Activated CD4-positive, alpha-beta T cell treated with anti-CD3 and anti-CD28 coated beads, Interleukin-2, amount 50 U/mL, for 1 hour (primary cell): Measurements from ENCODE around the gene EXOC1L.
"Not testable (repeated sequence)": the region's sequence is repeated elsewhere in the genome, so short reads cannot be mapped to it uniquely, and the experiment has no call there.

Experiments
- DNase-seq: peaks from one replicate; pipeline ENCODE4 v3.0.0-alpha.2; 2020

The EXOC1L gene

DNA sequence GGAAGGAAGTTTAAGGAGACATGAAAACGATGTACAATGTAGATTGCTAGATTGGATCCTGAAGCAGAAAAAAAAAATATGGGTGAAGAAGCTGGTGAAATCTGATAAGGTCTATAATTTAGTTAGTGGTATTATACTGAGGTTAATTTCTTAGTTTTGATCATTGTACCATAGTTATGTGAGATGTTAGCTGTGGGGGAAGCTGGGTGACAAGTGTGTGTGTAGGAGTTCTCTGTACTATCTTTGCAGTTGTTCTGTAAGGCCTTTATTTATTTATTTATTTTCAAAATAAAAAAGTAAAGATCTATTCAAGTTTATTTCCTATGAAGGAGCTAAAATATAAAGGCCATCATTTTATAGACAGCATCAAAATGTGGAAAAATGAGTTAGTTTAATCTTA is 21.4 kb downstream of the EXOC1L start:
- no peak for DNase-seq

DNA sequence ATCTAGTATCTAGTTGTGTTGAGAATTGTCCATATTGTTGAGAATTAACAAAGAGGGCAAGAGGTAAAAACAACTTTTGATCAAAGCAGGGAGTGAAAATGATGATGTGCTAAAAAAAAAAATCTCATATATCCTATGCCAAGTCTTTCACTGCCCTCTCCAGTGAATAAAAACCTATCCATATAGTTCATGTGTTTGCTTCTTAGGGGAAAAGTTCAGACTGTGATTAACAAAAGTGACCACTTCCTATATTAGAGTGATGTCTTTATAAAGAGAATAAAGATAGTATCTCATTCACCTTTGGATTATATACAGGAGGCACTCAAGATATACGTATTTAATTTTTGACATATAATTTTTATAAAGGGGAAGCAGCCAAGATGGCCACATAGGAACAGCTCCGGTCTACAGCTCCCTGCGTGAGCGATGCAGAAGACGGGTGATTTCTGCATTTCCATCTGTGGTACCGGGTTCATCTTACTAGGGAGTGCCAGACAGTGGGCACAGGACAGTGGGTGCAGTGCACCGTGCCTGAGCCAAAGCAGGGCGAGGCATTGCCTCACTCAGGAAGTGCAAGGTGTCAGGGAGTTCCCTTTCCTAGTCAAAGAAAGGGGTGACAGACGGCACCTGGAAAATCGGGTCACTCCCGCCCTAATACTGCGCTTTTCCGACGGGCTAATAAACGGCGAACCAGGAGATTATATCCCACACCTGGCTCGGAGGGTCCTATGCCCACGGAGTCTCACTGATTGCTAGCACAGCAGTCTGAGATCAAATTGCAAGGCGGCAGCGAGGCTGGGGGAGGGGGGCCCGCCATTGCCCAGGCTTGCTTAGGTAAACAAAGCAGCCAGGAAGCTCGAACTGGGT is 22.0 kb downstream of the EXOC1L start:
- not testable (repeated sequence) for DNase-seq

DNA sequence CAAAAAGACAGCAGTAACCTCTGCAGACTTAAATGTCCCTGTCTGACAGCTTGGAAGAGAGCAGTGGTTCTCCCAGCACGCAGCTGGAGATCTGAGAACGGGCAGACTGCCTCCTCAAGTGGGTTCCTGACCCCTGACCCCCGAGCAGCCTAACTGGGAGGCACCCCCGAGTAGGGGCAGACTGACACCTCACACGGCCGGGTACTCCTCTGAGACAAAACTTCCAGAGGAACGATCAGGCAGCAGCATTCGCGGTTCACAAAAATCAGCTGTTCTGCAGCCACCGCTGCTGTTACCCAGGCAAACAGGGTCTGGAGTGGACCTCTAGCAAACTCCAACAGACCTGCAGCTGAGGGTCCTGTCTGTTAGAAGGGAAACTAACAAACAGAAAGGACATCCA is 22.7 kb downstream of the EXOC1L start:
- DNase-seq: not testable (repeated sequence)

DNA sequence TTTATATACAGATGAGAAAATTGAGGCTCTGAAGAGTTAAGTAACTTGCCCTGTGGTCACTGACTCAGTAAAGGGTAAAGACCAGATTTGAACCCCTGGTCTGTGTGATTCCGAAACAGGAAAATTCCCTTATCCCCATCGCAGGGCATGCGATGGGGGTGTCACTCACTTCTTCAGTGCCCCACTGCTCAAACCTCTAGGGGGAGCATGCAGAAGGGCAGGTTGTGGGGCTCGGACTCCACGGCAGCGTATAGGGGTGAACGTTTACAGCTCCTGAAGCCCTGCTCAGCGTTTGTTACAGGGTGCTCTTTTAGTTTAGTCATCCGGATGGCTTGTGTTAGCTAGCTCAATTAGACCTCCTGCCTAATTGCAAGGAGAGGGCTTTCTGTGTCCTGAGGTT is 30.1 kb downstream of the EXOC1L start:
- DNase-seq: no peak

- no peak for DNase-seq
Observed at GRCh38 chr4:55851885-55852284, 32.3 kb downstream of the EXOC1L start.

GRCh38 chr4:55853484-55854046 is 34.0 kb downstream of the EXOC1L start, which contains the start of gene EXOC1:
Gene EXOC1 (plus strand): TSS chr4:55853648. CDS start chr4:55858324, 4,676 bp downstream.
- peak; percentile 96 for DNase-seq

- no peak for DNase-seq
Observed at GRCh38 chr4:55854129-55854528, 34.5 kb downstream of the EXOC1L start.

DNA sequence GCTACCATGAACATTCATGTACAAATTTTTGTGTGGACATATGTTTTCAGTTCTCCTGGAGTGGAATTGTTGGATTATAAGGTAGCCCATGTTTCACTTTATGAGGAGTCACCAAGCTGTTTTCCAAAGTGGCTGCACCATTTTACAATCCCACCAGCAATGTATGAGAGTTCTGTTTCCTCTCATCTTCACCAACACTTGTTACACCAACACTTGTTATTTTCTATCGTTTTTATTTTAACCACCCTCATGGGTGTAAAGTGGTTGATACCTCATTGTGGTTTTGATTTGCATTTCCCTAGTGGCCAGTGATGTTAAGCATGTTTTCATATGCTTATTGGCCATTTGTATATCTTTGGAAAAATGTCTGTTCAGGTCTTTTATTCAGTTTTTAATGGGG is 38.0 kb downstream of the EXOC1L start:
- DNase-seq: no peak

DNA sequence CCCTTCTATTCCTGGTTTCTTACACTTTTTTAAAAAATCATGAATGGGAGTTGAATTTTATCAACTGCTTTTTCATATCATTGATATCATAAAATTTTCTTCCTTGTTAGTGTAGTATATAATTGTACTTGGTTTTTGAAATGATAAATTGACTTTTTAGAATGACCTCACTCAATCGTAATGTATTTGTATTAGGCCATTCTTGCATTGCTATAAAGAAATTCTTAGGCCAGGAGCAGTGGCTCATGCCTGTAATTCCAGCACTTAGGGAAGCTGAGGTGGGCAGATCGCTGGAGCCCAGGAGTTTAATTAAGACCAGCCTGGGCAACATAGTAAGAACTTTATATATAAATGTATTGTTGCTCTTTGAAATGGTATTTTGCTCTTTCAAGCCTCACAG is 40.1 kb downstream of the EXOC1L start:
- DNase-seq: no peak

DNA sequence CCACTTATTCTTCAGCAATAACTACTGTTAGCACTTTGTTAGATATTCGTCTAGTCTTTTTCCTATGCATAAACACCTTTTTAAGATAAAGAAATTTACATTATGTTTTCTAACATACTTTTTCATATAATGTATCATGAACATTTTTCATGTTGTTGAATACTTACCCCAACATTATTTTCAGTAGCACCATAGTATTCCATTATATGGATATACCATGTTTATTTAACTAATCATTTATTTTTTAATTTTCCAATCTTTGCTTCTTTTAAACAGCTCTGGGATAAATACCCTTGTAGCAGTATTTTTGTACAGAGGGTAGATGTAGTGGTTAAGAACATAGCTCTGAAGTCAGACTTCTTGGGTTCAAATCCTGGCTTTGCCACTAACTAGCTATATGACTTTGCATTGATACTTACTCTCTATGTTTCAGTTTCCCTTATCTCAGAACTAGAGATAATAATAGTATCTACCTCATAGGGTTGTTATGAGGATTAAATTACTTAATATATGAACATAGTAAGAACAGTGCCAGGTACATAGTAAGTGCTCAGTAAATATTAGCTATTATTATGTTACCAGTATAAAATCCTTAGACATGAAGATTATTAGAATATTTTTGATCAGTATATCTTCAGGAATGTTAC is 45.1 kb downstream of the EXOC1L start:
- DNase-seq: no peak

- DNase-seq: no peak
Observed at GRCh38 chr4:55865228-55865806, 45.7 kb downstream of the EXOC1L start.

- DNase-seq: no peak
Observed at GRCh38 chr4:55866290-55866907, 46.8 kb downstream of the EXOC1L start.

GRCh38 chr4:55866973-55867574 is 47.5 kb downstream of the EXOC1L start:
- DNase-seq: no peak

GRCh38 chr4:55868581-55869090 is 49.0 kb downstream of the EXOC1L start:
- no peak for DNase-seq

DNA sequence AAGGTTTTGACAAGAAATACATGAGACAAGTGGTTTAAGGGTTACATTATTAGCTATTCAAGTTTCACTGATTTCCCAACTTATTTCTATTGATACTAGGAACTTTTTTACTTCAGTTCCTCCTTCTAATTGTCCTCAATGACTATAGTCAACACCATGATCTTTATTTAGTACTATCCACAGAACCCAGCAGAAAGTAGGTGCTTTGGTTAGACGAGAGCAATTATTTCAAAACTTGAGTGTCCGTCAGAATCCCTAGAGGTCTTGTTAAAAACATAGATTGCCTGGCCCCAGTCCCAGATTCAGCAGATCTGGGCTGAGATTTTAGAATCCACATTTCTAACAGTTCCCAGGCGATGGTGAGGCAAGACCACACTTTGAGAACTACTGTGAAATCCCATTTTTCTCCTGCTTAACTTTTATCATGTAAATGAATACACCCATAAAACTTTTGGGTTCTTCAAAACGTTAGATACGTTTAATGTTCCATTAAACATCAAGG is 51.8 kb downstream of the EXOC1L start:
- no peak for DNase-seq

GRCh38 chr4:55874831-55875230 is 55.2 kb downstream of the EXOC1L start:
- no peak for DNase-seq

GRCh38 chr4:55876387-55876786 is 56.8 kb downstream of the EXOC1L start:
- no peak for DNase-seq

- DNase-seq: no peak
Observed at GRCh38 chr4:55879224-55879623, 59.6 kb downstream of the EXOC1L start.

- no peak for DNase-seq
Observed at GRCh38 chr4:55880652-55881280, 61.2 kb downstream of the EXOC1L start.

DNA sequence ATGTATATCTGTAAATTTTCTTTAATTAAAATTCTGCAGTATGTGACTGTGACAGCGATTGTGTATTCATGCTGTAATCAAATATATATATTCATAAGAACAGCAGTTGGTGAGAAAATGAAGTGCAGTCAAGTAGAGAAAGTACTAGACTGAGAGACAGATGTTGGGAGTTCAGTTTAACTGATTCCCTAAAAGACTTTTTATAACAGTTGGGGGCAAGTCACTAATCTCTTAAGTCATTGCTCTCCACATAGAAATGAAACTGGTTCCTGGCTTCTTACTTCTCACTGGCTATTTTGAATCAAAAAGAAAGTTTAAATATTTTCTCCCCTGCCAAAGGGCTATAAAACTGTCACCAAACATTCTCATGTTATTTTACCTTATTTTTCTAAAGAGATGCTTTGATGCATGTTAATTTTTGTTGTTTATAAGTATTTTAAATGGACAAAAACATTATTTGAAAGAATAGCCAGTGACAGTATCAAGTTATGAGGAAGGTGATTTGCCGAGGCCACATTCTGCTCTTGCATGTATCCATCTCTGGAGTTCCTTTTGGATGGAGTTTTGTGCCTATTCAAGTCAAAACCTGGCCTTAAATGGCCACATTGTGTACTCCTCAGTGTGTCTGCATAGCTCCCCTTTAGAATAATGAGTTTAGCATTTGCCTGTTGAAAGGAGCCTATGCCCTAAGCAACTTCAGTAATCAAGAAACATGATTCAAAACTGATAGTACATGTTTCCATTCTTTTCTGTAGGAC is 64.7 kb downstream of the EXOC1L start:
- DNase-seq: no peak

DNA sequence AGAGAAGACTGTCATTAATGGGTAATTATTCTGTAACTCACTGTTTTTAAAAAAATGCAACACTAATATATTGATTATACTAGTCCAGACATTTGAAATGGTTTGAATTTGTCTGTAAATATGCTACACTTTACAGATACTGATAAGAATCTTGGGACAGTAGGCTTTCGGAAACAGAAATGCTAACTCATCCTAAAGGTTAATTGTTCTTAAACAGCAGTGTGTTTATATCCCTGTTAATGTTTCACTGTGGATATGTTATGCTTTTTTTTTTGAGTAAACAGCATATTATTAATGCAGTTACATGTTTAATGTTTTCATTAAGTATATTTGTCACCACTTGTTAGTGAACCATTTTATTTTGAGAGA is 65.2 kb downstream of the EXOC1L start:
- no peak for DNase-seq
